HG03064 (cell line): Measurements from ENCODE around the gene ADAD2.

ENCODE experiments used
- ATAC-seq: cut with Tn5 transposase; IDR thresholded peaks from one replicate; pipeline ENCODE4 v1.9.1; 2021; ENCODE audit warnings: low read depth; ENCODE audit not compliant: unreplicated experiment

ADAD2 gene

GRCh38 chr16:84176192-84177053, 14.5 kb upstream of the ADAD2 start:
- ATAC-seq, result no peak

DNA sequence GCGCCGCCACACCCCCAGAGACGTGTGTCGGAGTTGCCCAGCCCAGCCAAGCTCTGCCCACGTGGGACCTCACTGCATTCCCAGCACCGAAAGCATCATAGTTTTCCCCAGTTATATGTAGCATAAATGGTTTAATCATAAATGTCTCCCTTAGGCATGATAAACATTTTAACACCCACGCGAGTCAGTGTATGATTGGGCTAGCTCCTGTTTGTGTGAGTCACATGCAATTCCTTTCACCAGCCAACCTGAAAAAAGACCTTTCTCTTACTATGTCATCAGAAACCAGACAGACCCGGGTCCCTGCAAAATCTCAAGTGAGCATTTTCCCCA, 13.2 kb upstream of the ADAD2 start:
- no peak for ATAC-seq

DNA sequence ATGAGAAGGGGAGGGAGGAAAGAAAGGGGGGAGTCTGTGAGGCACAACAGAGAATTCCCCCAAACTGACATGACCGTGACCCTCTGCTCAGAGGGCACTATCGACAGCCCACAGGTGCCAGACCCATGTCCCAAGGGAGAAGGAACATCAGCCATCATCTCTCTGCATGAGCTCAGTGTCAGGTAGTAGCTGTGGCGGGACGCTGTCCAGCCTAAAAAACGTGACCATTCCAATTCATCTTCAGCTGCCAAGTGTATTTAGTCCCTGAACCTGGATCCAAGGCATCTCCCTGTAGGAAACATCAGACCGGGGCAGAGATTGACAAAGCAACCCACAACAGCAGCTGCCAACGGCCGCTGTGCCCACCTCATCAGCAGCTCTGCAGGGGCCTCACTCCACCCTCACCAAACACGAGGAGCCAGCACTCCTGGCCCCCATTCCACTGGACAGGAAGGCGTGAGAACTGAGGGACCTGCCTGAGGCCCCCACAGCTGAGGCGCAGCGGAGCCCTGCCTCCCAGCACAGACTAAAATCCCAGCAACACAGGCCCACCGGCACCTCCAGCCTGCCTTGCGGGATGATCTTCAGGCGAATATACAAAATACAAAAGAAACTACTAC, 12.7 kb upstream of the ADAD2 start:
- ATAC-seq, result no peak

GRCh38 chr16:84178892-84179611, 11.9 kb upstream of the ADAD2 start:
- no peak for ATAC-seq

DNA sequence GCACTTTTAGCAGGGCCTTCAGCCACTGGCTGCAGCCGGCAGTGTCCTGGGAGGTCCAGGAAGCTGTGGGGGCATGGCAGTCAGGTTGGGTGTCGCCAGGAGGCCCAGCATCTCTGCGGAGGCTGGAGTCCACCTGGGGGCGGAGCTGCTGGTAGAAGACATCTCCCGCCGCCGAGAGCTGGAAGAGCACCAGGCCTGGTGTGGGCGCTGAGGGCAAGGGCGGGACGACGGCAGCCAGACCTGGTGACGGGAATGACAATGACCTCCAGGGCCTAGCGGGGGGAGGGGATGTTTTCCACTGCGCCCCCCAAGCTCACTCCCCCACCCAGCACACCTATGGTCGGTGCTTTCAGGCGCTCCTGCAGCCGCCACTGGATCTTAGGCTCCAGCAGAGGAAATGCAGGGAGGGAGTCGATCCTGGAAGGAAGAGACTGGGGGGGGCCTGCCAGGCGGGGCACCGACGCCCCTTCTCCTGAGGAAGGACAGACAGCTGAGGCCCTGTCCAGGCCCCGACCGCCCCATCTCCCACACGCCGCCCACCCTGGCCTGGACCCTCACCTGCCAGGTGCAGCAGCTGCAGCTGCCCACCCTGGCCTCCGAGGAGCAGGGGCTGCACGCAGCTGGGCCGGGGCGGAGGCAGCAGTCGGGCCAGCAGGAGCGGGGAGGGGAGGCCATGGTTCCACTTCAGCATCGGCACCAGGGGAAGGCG, 11.2 kb upstream of the ADAD2 start:
- ATAC-seq, result no peak

- no peak for ATAC-seq
Measured at GRCh38 chr16:84180519-84181140, 10.3 kb upstream of the ADAD2 start.

GRCh38 chr16:84181144-84181915, 9.6 kb upstream of the ADAD2 start:
- ATAC-seq, result no peak

- ATAC-seq, result no peak
Measured at GRCh38 chr16:84182104-84182503, 8.9 kb upstream of the ADAD2 start.

GRCh38 chr16:84182680-84183571, 8.0 kb upstream of the ADAD2 start:
- ATAC-seq, result no peak

- ATAC-seq, result no peak
Measured at GRCh38 chr16:84183572-84183875, 7.4 kb upstream of the ADAD2 start.

DNA sequence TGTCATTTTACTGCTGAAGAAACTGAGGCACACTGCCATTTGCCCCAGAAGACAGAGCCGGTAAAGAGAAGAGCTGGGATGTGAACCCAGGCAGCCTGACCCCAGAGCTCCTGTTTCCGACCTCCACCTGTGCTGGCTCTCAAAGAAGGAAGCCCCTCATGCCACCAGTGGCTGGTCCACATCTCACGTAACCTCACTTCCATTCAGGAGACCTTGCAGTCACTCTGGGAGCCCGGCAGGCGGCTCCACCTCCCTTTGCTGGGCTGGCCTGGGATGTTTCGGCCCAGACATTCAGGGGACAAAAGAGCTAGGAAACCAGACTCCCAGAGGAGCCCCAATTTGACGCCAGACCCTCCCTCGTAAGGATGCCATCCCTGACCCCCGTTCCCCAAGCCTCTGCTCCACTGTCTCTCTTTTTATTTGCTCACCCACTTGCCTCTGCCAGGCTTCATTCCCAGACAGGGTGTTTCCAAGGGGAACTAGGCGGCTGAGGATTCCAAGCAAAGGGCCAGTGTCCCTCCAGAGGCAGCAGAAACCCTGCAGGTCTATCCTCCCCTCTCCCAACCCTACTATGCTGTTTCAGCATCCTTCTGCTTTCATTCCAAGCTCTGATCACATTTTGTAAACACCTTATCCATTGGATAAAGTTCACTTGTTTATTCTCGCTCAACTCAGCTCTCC, 6.9 kb upstream of the ADAD2 start:
- no peak for ATAC-seq

GRCh38 chr16:84184775-84185174, 6.2 kb upstream of the ADAD2 start:
- ATAC-seq, result no peak

- ATAC-seq, result peak; percentile 94
Measured at GRCh38 chr16:84186685-84187437, 4.1 kb upstream of the ADAD2 start, which contains the start of gene TAF1C. Gene TAF1C, minus strand, starts transcription at chr16:84187057. Its CDS starts 2,069 bp downstream, at chr16:84184988.

- ATAC-seq, result no peak
Measured at GRCh38 chr16:84191466-84191865, 509 bp downstream of the ADAD2 start.

- ATAC-seq, result no peak
Measured at GRCh38 chr16:84193480-84193879, 2.5 kb downstream of the ADAD2 start.

GRCh38 chr16:84194018-84194417, 3.1 kb downstream of the ADAD2 start:
- no peak for ATAC-seq

DNA sequence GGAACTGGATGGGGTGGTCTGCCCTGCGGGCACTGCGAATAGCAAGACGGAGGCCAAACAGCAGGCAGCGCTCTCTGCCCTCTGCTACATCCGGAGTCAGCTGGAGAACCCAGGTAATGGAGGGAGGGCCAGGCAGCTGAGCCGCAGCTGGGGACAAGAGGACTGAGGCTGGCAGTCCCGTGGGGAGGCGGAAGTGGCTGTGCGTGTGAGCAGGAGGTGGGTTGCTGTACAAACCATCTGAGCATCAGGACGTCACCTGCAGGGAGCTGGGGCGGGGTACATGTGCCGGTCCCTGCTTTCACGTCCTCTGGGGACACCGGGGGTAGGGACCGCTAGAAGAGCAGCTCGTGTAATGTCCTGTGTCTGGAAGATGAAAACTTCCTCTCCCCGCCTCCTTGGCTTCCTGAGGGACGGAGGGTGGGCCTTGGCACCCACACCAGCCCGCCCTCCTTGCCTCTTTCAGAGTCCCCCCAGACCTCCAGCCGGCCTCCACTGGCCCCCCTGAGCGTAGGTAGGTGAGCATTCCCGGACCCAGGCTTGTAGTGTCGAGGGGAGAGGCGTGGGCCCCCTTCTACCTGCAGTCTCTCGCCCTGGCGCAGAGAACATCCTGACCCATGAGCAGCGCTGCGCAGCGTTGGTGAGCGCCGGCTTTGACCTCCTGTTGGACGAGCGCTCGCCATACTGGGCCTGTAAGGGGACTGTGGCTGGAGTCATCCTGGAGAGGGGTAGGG, 3.7 kb downstream of the ADAD2 start:
- peak; percentile 61 for ATAC-seq
